CD4-positive, alpha-beta T cell treated with Interleukin-4 for 1 hour (primary cell): ENCODE measurements around the gene E2F3.
"Not testable (repeated sequence)": the region's sequence is repeated elsewhere in the genome, so short reads cannot be mapped to it uniquely, and the experiment has no call there.

Source experiments
- DNase-seq, 2 donors: peaks; one replicate each; pipeline ENCODE4 v3.0.0-alpha.2; 2020 to 2022

The E2F3 gene

DNA sequence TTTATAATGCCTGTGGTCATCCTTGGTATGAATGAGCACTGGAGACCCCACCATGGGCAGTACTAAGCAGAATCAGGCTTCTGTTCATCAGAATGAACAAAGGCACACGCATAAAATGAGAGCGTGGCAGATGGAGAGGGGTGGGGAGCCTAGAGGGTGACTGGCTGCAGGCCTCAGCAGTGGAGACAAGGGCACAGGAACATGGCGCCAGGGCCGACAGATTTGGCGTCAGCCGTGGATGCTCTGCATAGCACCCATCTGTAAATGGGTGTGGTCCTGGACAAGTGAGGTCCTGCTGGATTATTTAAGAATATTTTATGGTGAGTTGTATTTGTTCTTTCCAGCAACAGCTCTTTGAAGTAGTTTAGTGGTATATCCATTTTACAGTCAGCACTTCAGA is 33.1 kb downstream of the E2F3 start:
- DNase-seq = no peak

GRCh38 chr6:20436719-20437118 is 35.0 kb downstream of the E2F3 start:
- no peak for DNase-seq

GRCh38 chr6:20437639-20438038 is 36.0 kb downstream of the E2F3 start:
- DNase-seq = no peak

- DNase-seq = no peak
These were observed 36.9 kb downstream of the E2F3 start for GRCh38 chr6:20438462-20439070.

DNA sequence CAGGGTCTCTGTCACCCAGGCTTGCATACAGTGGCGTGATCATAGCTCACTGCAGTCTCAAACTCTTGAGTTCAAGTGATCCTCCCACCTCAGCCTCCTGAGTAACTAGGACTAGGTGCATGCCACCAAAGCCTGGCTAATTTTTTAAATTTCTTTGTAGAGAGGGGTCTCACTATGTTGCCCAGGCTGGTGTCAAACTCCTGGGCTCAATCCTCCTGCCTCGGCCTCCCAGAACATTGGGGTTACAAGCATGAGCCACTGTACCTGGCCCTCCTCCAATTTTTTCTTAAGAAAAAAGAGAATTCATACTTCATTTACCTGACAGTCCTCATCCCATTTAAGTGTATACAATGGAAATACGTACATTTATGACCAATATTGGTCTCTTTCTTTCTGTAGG is 37.9 kb downstream of the E2F3 start:
- DNase-seq = no peak

DNA sequence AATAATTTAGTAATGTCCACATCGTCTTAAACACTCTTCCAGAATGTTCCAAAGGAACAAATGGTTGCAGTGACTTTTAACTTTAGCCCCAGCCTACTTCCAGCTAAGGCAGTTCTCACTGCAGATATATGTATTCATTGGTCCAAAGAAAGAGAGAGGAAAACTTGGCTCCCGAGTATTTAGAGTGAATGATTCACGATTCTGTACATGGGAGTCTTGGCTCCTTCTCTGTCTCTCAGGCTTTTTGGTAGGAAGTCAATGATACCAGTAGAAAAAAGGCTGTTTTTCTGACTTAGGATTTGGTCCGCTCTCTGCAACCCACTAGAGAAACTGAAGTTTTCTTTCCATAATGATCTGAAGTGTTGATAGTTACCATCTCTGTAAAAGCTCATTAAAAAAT is 38.6 kb downstream of the E2F3 start:
- no peak for DNase-seq

GRCh38 chr6:20441236-20441635 is 39.6 kb downstream of the E2F3 start:
- no peak for DNase-seq

- no peak for DNase-seq
These were observed 40.2 kb downstream of the E2F3 start for GRCh38 chr6:20441921-20442320.

DNA sequence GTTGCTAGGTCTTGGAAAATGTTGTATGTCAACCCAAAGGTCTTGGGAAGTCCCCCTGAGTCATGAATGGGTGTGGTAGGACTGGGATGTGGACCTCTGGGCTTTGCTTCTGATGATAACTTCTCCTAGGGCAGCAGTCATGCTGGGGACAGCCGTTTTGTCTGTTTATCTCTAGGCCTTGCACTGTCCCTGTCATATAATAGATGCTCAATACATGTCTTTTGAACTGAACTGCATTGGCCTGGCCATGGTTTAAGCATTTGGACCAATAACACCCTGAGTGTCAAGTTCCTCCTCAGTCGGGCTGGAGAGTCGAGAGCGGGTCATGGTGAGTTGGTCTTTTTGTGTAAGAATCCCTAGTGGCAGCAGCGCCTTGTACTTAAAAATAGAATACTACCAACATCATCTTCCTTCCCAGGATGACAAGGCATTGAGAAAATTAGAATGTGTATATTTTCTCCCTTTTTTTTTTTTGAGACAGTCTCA is 43.1 kb downstream of the E2F3 start:
- DNase-seq = peak in 1 of 2 donors; percentile 54

GRCh38 chr6:20447157-20447556 is 45.5 kb downstream of the E2F3 start:
- no peak for DNase-seq

DNA sequence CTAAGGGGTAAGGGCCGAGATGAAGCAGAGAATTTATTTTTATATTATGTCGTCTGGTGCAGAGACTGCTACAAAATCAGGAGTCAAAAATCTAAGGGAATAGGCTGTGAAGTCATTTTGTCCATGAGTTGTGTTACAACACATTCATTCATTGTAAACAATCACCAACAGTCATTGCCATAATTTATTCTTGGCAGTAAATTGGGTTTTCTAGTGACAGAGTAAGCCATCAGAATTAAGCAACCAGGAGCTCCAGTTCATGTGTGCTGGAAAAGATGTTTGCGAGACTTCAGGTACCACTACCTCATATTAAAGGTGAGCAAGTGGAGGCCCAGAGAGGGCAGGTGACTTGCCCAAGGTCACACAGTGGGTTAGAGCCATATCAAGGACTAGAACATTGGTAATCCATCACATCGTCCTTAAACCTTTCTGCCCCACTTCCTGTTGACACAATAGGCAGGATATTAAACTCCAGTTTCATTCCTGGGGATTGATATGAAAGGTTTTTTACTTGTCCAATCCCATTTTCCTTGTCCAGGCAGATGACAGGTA is 46.0 kb downstream of the E2F3 start:
- DNase-seq = no peak

DNA sequence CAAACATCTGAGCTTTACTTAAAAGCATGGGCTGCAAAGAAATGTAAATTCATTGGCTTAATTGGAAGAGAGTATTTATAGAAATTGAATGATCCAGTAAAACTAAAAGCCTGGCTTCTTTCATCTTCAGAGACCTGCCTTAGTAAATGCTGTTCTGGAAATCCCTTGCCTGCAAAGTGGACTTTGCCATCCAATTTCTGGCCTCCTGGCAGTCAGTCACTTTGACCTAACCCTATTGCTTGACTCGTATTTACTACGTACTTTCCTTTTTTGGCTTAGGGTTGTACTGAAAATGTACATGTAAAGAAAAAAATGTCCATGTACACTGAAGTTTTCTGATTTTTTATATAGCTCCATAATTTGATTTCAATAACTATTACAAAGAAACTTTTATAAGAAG is 47.1 kb downstream of the E2F3 start:
- no peak for DNase-seq

DNA sequence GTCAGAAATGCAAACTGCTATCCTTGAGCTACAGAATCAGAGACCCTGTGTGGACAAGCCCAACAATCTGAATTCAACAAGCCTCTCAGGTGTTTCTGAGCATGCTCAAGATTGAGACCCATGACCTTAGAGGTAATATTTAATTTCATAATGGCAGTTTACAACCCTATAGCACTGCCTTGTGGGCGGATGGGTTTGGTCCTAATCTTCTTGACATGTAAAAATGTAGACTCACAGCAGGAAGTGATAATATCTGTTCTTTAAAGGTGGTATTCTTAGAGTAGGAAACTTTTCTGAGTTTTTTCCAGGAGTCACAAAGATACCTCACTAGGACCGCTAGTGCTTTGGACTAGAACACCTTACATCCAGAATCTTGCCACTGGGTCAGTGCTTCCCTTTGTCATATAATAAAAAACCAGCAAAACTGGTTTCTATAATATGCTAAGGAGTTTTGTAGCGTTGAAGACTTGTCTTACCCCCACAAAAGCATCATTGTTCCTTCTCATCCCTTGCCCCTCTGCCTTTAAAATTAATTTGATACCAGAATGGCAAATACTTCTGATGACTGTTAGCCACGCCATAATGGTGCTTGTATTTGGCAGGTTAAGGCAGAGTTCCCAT is 52.6 kb downstream of the E2F3 start:
- peak; percentile 17 to 49 for DNase-seq

- DNase-seq = no peak
These were observed 53.7 kb downstream of the E2F3 start for GRCh38 chr6:20455251-20455940.

DNA sequence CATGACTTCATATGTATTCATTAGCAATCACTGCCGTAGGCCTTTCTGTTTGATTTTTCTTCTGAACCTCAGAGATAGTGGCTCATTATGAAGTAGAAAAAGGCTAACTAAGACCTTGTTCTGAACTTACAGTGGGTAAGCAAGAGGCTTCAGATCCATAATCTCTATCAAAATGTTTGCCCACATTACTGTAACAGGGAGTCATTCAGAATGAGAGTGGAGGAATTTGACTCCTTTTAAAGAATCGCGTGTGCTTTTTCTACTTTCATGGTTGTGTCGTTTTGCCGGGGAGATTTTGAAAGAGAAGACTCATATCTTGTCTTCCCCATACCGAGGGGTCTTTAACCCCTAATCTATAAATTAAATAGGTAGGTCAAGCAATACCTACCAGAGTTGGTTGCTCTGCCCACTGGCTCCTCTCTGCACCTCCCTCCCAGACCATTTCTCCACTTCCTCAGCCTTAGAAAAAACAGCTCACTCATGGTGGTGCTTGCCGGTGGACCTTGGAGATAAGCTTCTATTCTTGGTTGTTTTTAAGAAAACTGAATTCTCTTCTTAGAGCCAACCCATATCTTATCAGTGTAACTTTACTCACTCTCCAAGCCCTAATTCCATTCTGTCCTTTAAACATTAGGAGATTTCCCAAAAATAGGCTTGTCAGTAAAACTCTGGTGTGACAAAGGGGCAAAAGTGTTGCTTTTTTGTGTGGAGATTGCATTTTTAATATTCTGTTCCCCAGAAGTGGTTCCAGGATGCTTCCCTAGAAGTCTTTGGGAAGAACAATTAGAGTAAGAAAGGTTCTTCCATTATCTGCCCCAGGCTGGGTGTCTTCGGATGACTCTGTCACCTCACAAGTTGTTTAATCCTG is 56.6 kb downstream of the E2F3 start:
- DNase-seq = no peak

GRCh38 chr6:20459682-20460081 is 58.0 kb downstream of the E2F3 start:
- no peak for DNase-seq

GRCh38 chr6:20461576-20461975 is 59.9 kb downstream of the E2F3 start:
- no peak for DNase-seq

GRCh38 chr6:20463396-20463795 is 61.7 kb downstream of the E2F3 start:
- no peak for DNase-seq

DNA sequence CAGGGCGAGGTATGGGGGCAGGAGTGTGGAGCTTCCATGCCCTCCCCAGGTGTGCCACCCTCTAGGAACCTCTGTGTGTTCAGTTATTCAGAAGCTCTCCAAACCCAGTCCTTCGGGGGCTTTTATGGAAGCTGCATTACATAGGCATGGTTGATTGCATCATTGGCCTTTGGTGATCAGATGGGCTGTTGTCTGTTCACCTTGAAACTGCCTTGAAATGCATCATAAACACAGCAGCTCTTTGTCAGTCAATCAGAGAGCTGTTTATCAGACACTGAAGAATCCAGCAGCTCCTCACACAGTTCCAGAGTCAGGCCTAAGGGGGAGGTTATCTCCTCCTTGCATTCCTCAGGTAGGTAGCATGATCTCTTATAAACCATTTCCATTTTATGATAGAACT is 62.4 kb downstream of the E2F3 start:
- no peak for DNase-seq

- DNase-seq = no peak
These were observed 63.2 kb downstream of the E2F3 start for GRCh38 chr6:20464847-20465246.

- not testable (repeated sequence) for DNase-seq
These were observed 63.9 kb downstream of the E2F3 start for GRCh38 chr6:20465616-20466015.

DNA sequence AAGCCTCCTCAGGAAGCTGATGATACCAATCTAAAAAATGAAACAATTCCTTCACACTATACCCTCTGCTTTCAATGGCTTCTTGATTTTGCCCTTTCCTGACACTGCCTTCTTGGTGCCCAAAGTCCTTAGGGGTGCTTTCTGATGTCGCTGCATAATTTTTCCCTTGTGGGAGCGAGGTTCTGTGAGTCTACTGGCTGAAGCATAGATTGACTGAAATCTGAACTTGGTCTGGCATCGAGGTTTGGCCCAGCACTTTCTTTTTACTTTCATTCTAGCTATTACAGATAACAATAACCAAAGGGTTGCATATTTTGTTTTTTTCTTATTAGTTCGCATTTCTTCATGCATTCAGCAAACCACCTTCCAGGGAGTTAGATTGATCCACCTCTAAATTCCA is 65.8 kb downstream of the E2F3 start:
- no peak for DNase-seq

DNA sequence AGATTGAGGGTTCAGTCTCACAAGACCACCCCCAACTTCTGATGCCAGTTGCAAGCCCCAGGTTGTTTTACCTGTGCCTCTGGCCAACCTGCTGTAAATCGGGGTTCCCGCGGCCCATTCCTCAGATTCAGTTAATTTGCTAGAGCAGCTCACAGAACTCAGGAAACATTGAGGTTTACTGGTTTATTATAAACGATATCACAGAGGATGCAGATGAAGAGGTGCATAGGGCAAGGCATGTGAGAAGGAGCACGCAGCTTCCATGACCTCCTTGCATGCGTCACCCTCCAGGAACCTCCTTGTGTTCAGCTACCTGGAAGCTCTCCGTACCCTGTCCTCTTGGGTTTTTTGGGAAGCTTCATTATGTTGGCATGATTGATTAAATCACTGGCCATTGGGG is 66.5 kb downstream of the E2F3 start:
- DNase-seq = no peak
